Stromal cell of bone marrow (primary cell): ENCODE data around the gene TUBG2.

Experiments used
- DNase-seq: peaks from one replicate; pipeline ENCODE4 v3.0.0-alpha.2; 2012; ENCODE audit warnings: low read depth

The TUBG2 gene

GRCh38 chr17:42677012-42677857, 18.2 kb downstream of the TUBG2 start:
- DNase-seq: peak; percentile 99

DNA sequence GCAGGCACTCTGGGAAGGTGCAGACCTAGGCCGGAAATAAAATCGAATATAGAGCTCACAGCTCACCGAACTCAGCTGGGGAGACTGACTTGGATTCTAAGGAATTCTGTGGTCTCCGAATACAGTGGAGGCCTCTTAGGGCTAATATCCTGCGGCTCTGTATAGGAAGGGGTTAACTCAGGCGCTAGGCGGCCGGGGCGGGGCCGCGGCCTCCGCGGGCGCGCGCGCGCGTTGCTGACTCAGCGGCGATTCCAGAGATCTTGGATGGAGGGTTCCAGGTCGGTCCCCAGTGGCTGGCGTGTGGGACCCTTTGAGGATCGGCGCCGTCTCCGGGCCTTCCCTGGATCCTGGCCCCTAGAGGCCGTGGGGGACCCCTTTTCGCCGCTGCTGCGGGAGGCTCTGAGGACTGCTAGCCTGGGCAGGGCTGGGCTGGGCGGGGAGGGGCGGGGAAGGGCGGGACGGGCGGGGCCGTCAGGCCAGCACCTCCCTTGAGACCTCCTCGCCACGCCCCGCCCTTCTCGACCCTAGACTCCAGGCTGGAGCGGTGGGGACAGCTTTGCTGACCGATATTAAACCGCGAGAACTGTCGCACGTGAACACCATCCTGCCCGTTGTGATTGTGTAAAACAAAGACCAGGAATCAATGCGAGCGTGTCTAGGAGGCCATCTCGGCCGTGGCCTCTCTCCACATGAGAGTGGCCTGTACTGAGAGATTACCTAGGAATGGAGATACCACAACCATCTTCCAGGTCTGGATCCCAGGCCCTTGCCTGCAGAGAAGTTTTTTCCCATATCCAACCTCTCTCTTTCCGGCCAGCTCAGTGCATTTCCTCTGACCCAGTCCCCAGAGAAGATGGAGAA, 19.1 kb downstream of the TUBG2 start:
- peak; percentile 65 for DNase-seq

DNA sequence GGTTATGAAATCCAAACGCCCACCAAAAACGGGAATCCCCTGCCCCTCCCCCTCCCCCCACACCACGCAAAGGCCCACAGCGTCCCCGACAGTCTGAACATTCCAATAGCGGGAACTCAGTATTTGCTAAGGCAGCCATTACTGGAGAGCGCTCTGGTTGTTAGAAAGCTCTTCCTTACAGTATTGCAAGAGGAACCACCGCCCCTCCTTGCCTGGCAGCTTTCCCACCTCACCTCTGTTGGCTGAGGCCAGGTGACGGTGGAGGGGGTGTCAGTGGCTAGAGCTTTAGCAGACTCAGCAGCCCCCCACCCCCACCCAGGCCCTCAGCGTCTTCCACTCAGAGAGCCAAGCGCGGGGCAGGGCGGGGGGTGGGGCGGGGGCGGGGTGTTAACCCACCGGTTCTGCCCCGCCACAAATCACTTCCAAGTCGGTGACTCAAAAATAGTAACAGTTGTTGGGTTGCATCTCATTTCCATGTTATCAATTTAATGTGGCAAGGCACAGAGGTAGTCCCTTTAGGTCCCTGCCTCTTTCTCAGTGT, 19.9 kb downstream of the TUBG2 start:
- DNase-seq: no peak

- no peak for DNase-seq
Observed at GRCh38 chr17:42679492-42680330, 20.6 kb downstream of the TUBG2 start.

- DNase-seq: no peak
Observed at GRCh38 chr17:42680331-42680808, 21.3 kb downstream of the TUBG2 start.

GRCh38 chr17:42681976-42682721, 23.1 kb downstream of the TUBG2 start, which contains the start of gene CNTNAP1:
Gene CNTNAP1, plus strand, starts transcription at chr17:42682531. Its CDS starts 299 bp downstream, at chr17:42682830.
- DNase-seq: peak; percentile 68

DNA sequence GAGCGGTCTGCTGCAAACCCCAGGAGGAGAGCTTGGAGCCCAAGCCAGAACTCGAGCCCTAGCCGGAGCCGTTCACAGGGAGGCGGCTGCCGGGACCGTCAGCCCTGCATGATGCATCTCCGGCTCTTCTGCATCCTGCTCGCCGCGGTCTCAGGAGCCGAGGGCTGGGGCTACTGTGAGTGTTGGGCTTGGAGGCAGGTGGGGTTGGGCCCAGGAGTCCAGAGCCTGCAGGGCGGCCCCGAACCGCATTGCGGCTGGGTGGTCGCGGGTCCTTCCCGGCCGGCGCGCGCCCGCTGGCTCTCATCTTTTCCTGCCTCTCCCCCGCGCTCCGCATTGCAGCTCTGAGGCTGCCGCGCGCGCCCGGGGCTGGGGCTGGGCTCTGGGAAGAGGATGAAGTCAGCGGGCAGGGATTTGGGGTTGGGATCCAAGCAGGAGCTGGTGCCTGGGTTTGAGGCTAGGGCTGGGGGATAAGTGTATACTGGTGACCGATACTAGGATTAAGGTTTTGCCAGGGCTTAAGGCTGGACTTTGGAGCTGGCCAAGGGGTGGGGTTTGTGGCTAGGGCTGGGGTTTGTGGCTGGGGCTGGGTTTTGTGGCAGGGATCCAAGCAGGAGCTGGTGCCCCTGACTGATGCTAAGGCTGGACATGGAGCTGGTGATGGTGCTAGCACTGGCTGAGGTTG, 23.8 kb downstream of the TUBG2 start:
- DNase-seq: no peak

DNA sequence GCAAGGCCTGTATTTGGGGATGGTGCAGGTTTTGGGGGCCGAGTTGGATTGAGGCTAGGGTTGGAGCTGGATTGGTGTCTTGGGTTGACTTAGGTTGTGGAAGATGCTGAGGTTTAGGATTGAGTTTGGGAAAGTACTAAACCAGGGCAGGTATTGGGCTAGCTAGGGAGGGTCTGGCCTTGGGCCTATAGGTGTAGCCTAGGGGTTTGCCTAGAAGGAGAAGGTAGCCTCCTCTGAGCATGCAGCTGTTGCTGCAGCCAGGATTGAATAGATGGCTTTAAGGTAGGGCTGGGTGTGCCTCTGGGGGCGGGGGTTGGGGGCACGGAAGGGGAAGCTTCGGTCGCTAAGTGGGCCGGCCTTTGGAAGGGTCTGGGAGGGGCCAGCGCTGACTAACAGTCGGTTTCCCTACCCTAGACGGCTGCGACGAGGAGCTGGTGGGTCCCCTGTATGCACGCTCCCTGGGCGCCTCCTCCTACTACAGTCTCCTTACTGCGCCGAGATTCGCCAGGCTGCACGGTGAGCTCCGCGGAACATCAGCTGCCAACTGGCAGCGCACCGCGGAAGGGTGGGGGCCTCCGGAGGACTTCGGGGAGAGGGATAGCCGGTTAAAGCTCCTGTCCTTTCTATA, 24.4 kb downstream of the TUBG2 start:
- no peak for DNase-seq

GRCh38 chr17:42684929-42685556, 26.0 kb downstream of the TUBG2 start:
- no peak for DNase-seq

DNA sequence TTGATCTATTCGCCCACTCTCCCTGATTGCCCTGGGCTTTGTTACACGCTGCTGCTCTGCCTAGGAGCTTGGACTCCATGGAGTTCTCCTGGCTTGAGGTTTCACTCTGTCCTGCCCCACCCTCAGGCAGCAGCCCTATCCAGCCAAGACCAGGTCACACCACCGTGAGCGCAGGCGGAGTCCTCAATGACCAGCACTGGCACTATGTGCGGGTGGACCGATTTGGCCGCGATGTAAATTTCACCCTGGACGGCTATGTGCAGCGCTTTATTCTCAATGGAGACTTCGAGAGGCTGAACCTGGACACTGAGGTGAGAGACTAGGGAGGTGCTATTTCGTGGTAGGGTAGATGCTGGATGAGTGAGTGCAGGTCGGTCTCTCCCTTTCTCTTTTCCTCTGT, 26.7 kb downstream of the TUBG2 start:
- DNase-seq: no peak

DNA sequence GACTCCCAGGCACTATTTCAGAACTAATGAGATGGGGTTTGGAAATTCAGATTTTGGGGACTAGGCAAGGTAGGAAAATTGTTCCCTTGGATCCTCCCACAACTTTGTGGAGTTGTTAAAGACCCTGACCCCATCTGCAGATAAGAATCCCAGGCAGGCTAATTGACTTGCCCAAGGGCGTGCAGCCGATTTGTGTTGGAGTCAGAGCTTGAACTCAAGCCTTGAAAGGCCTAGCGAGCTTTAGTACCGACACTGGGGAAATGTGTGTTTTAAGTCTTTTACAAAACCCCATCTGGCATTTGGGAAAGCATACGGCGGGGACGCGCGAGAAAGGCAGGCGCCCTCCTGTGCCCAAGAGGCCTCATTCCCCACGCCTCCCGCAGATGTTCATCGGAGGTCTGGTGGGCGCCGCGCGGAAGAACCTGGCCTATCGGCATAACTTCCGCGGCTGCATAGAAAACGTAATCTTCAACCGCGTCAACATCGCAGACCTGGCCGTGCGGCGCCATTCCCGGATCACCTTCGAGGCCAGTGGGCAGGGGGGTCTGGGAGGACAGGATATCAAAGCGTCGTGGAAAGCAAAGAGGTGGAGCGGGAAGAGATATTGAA, 27.5 kb downstream of the TUBG2 start:
- DNase-seq: no peak

DNA sequence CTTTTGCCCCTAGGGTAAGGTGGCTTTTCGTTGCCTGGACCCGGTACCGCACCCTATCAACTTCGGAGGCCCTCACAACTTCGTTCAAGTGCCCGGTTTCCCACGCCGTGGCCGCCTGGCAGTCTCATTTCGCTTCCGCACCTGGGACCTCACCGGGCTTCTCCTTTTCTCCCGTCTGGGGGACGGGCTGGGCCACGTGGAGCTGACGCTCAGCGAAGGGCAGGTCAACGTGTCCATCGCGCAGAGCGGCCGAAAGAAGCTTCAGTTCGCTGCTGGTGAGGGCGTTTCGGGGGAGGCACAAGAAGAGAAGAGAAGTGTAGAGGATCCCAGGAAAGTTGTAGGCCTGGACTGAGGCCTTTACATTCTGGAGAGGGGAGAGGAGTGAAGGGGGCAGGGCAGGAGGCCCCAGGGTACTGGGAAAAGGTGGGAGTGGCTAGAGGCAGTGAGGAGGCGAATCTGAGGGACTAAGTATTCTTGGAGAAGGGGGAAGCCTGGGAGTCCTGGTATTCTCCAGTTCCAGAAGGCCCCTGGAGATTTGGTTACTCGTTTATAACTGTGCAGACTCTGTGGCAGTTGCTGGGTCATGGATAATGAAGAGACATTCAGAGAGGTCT, 28.7 kb downstream of the TUBG2 start:
- no peak for DNase-seq

- no peak for DNase-seq
Observed at GRCh38 chr17:42690596-42690995, 31.5 kb downstream of the TUBG2 start.

DNA sequence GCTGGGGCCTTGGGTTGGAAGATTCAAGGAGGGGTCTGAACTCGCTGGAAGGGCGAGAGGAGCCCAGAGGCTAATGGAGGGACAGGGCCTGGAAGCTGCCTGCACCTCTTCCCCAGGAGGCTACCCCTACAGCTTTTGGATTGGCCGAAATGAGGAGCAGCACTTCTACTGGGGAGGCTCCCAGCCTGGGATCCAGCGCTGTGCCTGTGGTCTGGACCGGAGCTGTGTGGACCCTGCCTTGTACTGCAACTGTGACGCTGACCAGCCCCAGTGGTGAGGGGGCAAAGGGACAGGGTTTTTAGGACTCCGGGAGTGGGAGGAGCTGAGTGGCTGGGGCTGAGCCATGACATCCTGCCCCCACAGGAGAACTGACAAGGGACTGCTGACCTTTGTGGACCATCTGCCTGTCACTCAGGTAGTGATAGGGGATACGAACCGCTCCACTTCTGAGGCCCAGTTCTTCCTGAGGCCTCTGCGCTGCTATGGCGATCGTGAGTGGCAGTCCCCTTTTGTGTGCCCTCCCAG, 32.0 kb downstream of the TUBG2 start:
- DNase-seq: no peak

DNA sequence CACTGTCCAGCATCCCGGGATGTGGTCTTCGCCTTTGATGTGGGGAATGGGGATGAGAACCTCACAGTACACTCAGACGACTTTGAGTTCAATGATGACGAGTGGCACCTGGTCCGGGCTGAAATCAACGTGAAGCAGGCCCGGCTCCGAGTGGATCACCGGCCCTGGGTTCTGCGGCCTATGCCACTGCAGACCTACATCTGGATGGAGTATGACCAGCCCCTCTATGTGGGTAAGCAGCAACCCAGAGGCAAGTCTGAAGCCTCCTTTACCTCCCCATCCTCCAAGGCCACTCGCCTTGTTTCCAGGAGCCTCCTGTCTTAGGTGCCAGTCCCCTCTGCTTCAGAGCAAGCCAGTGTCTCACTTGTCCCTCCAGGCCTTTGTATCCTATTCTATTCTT, 33.4 kb downstream of the TUBG2 start:
- no peak for DNase-seq

DNA sequence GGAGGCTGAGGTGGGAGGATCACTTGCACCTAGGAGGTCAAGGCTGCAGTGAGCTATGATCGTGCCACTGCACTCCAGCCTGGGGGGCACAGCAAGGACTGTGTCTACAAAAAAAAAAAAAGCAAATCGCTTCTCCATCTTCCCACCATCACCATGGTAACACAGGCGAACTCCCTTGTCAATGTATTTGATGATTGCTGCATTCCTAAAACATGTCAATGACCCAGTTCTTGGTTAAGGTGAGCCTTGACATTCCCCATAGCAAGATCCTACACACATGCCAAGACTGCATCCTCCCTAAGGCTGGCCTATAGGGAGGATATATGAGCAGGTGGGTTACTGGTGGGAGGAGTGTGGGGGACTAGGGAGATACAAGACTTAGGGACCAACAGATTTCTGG, 35.4 kb downstream of the TUBG2 start:
- no peak for DNase-seq

- DNase-seq: no peak
Observed at GRCh38 chr17:42695500-42695899, 36.4 kb downstream of the TUBG2 start.

- no peak for DNase-seq
Observed at GRCh38 chr17:42697108-42697811, 38.2 kb downstream of the TUBG2 start.
